GM15510 (cell line): Measurements from ENCODE around the gene SIMC1.

Source experiments
- POLR2A ChIP-seq: IDR thresholded peaks from 3 replicates; pipeline ENCODE4 v1.6.1; 2011; ENCODE audit warnings: borderline replicate concordance; ENCODE audit not compliant: insufficient read length; ENCODE audit errors: extremely low read depth

SIMC1 gene

GRCh38 chr5:176384991-176385390, 146.8 kb downstream of the SIMC1 start:
- TF ChIP-seq POLR2A: no peak

DNA sequence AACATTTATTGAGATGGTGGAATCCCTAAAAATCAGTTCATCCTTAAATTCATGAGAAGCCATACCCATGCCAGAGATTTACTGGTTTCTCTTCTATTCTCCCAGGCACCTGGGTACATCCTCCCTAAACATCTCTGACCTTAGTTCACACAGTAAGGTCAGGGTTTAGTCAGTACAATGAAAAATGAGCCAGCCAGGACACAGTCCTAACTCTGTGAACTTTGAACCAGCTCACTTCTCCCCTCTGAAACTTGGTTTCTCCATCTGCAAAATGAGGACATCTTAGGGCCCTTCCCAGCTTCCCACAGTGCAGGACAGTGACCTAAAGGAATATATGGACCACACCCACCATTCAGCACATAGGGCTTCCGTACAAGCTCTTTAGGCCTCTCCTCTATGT, 148.3 kb downstream of the SIMC1 start:
- no peak for TF ChIP-seq POLR2A

DNA sequence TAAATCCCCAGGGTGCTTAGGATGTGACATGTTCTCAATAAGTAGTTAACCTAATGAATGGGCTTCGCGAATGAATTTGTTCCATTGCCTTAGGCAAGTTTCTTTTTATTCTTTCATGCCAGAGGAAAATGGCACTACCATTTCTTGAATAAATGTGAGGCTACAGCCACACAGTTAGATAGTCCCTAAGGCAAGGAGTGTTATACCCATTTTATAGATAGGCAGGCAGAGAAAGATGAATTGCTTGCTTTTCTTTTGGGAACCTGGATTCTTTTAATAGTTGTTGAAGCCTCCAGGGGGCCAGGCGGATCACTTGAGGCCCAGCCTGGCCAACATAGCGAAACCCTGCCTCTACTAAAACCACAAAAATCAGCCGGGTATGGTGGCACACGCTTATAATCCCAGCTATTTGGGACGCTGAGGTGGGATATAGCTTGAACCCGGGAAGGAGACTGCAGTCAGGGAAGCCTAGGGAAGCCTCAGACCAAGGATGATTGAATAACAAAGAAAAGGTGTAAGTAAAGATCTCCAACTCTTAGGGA, 149.2 kb downstream of the SIMC1 start:
- TF ChIP-seq POLR2A: no peak

DNA sequence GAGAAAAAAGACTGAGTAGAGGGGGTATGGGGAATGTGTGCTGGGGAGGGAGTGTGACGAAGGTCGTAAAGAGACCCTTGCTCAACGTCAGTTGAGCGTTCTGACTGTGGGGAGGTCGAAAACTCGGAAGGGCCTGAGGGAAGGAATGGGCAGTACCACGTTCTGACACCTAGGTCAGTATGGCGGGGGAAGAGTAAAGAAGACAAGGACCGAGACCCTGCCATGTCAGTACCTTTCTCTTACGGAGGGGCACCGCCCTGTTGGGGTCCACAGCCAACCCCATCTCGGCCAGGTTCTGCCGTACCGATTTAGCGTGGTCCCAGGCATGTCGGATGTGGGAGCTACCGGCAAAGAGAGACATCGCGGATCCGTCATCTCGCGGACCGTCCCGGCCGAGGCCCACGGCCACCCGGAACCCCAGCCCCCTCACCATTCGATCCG, 149.8 kb downstream of the SIMC1 start:
- TF ChIP-seq POLR2A: no peak

DNA sequence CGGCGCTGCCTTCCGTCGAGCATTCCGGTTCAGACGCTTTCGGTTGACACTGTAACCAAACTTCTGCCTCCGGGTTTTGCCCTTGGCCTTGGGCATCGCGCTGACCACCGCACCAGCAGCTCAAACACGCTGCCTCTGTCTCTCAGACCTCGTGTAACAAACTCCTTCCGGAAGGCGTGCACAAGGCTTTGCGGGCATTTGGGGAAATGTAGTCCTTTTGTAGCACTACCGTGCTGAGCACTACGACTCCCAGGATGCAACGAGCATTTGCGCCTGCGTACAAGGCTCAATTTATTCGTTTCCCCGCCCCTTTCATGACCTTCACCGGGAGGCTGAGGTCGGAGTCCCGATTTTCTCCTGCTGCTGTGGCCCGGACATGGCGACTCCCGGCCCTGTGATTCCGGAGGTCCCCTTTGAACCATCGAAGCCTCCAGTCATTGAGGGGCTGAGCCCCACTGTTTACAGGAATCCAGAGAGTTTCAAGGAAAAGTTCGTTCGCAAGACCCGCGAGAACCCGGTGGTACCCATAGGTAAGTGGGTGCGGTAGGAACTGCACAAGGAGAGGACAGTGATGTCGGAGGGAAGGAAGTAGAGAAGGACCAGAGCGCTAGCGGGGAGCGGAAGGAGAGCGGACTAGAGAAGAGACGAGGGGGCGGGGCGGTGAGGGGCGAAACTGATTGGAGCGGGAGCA, 150.4 kb downstream of the SIMC1 start, which contains the start of the genes HIGD2A and NOP16:
Gene HIGD2A, plus strand, starts transcription at position 308 of the 691 bp plus-strand sequence. Its CDS starts 69 bp downstream, at position 377.
Gene NOP16, minus strand, starts transcription at position 155 of the 691 bp plus-strand sequence. Its CDS starts 59 bp downstream, at position 96.
- TF ChIP-seq POLR2A: peak; percentile 79

DNA sequence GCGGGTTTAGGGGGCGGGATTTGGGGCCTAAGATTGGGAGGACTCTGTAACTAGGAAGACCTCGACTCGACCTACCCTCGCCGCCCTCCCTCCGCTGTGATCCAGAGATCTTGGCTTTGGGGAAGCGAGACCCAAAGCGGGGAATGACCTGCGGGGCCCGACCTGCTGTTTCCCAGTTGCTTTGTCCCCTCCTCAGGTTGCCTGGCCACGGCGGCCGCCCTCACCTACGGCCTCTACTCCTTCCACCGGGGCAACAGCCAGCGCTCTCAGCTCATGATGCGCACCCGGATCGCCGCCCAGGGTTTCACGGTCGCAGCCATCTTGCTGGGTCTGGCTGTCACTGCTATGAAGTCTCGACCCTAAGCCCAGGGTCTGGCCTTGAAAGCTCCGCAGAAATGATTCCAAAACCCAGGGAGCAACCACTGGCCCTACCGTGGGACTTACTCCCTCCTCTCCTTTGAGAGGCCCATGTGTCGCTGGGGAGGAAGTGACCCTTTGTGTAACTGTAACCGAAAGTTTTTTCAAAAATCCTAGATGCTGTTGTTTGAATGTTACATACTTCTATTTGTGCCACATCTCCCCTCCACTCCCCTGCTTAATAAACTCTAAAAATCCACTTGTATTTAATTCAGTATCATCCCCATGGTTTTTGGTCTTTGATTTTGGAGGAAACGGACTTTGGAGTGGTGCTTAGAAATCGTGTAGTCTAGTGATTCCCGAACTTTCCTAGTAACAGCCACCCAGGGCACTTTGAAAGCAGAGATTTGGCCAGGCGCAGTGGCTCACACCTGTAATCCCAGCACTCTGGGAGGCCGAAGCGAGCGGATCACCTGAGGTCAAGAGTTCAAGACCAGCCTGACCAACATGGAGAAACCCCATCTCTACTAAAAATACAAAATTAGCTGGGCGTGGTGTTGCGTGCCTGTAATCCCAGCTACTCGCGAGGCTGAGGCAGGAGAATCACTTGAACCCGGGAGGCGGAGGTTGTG, 151.2 kb downstream of the SIMC1 start:
- peak; percentile 78 for TF ChIP-seq POLR2A

- TF ChIP-seq POLR2A: no peak
These were observed 153.3 kb downstream of the SIMC1 start for GRCh38 chr5:176391479-176391878.

GRCh38 chr5:176391999-176392398, 153.8 kb downstream of the SIMC1 start:
- TF ChIP-seq POLR2A: no peak

- no peak for TF ChIP-seq POLR2A
These were observed 154.3 kb downstream of the SIMC1 start for GRCh38 chr5:176392526-176392925.

DNA sequence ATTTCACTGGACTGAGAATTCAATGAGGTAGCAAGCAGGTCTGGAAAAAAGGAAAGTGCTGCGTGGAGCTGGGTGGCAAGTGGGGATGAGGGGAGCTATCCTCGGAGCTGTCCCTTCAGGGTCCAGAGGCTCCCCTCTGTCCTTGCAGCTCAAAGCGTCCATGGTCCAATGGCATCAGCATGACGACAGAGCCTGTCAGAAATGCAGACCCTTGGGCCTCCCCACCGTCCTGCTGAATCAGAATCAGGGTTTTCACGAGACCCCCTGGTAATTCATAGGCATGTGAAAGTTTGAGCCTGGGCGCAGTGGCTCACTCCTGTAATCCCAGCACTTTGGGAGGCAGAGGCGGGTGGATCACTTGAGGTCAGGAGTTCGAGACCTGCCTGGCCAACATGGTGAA, 155.9 kb downstream of the SIMC1 start:
- no peak for TF ChIP-seq POLR2A

DNA sequence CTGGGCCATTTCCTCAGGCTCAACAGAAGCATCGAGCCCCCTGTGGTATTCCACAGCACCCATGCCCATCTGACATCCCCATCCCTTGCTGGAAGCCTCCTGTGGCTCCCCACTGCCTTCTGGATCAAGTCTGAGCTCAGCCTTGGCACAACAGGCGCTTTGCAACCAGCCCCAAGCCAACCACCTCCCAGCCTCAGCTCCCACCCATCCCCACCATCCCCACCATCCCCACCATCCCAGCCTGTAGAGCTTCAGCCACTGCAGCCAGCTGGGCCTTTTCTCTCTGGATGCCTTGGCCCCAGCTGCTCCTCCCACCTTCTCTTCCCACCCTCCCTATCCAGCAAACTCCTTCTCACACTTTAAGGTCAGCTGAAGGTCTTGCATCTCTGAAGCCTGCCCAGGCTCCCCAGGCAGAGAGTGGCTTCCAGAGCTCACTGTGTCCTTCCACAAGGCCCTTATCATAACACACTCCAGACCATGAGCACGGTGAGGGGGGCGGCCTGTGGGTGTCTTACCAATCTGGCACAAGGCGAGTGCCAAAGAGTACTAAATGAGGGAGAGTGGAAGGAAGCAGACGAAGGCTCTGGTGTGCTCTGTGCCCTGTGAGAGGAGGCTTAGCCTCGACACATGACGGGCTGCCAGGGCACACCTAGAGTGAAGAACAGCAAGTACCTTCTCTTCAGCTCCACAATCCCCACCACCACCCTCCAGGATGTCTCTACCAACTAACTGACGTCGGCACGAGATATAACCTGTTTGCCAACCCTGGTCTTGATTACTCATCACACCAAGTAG, 156.9 kb downstream of the SIMC1 start:
- TF ChIP-seq POLR2A: no peak
